Nephron progenitor cell (in vitro differentiated cells): Measurements from ENCODE around the gene ZER1.

Source experiments
- DNase-seq: peaks from one replicate; pipeline ENCODE4 v3.0.0; 2021
- H3K27ac Mint-ChIP-seq: 2 replicates; pipeline ENCODE4 v1.8.0; 2021; ENCODE audit warnings: mild to moderate bottlenecking, moderate library complexity, mixed read lengths
- H3K27me3 Mint-ChIP-seq: 2 replicates; pipeline ENCODE4 v1.8.0; 2021; ENCODE audit warnings: mild to moderate bottlenecking, low read depth, mixed read lengths; ENCODE audit not compliant: poor library complexity
- H3K36me3 Mint-ChIP-seq: 2 replicates; pipeline ENCODE4 v1.8.0; 2021; ENCODE audit warnings: low read depth, mixed read lengths
- H3K4me1 Mint-ChIP-seq: 2 replicates; pipeline ENCODE4 v1.8.0; 2021; ENCODE audit warnings: mixed read lengths
- H3K4me3 Mint-ChIP-seq: 2 replicates; pipeline ENCODE4 v1.8.0; 2021; ENCODE audit warnings: mild to moderate bottlenecking, moderate library complexity, mixed read lengths
- H3K9me3 Mint-ChIP-seq: 2 replicates; pipeline ENCODE4 v1.8.0; 2021; ENCODE audit warnings: mild to moderate bottlenecking, moderate library complexity, mixed read lengths
- CTCF ChIP-seq: fragments of 200-600 bp; sonication (generic); IDR thresholded peaks from 2 replicates; pipeline ENCODE4 v1.5.0; 2021; ENCODE audit warnings: antibody characterized with exemption

ZER1 gene

GRCh38 chr9:128720841-128721486 lies 50.8 kb downstream of the ZER1 start:
- TF ChIP-seq CTCF = no peak
- Mint-ChIP-seq H3K27me3 (peaks cover 8% of the 10 kb centered on the region), H3K9me3 (no peaks in the 10 kb centered on the region), H3K36me3 (no peaks in the 10 kb centered on the region), H3K27ac (no peak overlapping the region), H3K4me1 (peaks cover 25% of the 10 kb centered on the region), H3K4me3 (no peak overlapping the region)
- DNase-seq = no peak

- no peak for DNase-seq
- TF ChIP-seq CTCF = no peak
- H3K4me3 Mint-ChIP-seq = no peak overlapping the region
- H3K4me1 Mint-ChIP-seq = peaks cover 22% of the 10 kb centered on the region
- H3K36me3 Mint-ChIP-seq = no peaks in the 10 kb centered on the region
- H3K27me3 Mint-ChIP-seq = peaks cover 7% of the 10 kb centered on the region
- H3K9me3 Mint-ChIP-seq = no peaks in the 10 kb centered on the region
- H3K27ac Mint-ChIP-seq = no peak overlapping the region
These were observed 51.7 kb downstream of the ZER1 start for GRCh38 chr9:128719919-128720605.

- TF ChIP-seq CTCF = no peak
- no peak for DNase-seq
- Mint-ChIP-seq H3K4me1 (peaks cover 11% of the 10 kb centered on the region), H3K9me3 (no peaks in the 10 kb centered on the region), H3K4me3 (no peak overlapping the region), H3K27me3 (peaks cover 2% of the 10 kb centered on the region), H3K27ac (no peak overlapping the region), H3K36me3 (no peaks in the 10 kb centered on the region)
These were observed 53.3 kb downstream of the ZER1 start for GRCh38 chr9:128718475-128718874.

GRCh38 chr9:128718047-128718446 lies 53.7 kb downstream of the ZER1 start:
- DNase-seq = no peak
- peaks cover 6% of the 10 kb centered on the region for H3K4me1 Mint-ChIP-seq
- no peak overlapping the region for H3K4me3 Mint-ChIP-seq
- H3K36me3 Mint-ChIP-seq = no peaks in the 10 kb centered on the region
- no peak overlapping the region for H3K27ac Mint-ChIP-seq
- H3K9me3 Mint-ChIP-seq = no peaks in the 10 kb centered on the region
- no peaks in the 10 kb centered on the region for H3K27me3 Mint-ChIP-seq
- no peak for TF ChIP-seq CTCF

GRCh38 chr9:128716581-128717254 lies 55.0 kb downstream of the ZER1 start:
- no peak for DNase-seq
- no peak for TF ChIP-seq CTCF

More at GRCh38 chr9:128716581-128717254, 55.0 kb downstream of the ZER1 start:
- H3K9me3 Mint-ChIP-seq = no peaks in the 10 kb centered on the region
- H3K36me3 Mint-ChIP-seq = peaks cover 5% of the 10 kb centered on the region
- H3K27me3 Mint-ChIP-seq = no peaks in the 10 kb centered on the region
- H3K4me3 Mint-ChIP-seq = no peak overlapping the region
- H3K4me1 Mint-ChIP-seq = no peaks in the 10 kb centered on the region
- H3K27ac Mint-ChIP-seq = no peak overlapping the region
